ENCODE data around the gene GJD4. TPM values are rescaled to one million over a fixed set of nuclear protein-coding genes. Genes with fewer than 3 reads are reported as not detected.

GJD4 gene
- total RNA-seq, 1 donor, result under 0.01 TPM

GRCh38 chr10:35642035-35642792 is 37.1 kb downstream of the GJD4 start, which contains the start of gene FZD8:
FZD8 (minus strand) TSS chr10:35642296; CDS start chr10:35641429, 867 bp downstream.
- Histone ChIP-seq H2AFZ (ENCODE audit: low read length) (peak within 1 kb of the TSS; percentile 97), H3K4me1 (ENCODE audit: insufficient read depth, low read length) (peaks cover 29% of the 10 kb centered on the region), H3K36me3 (ENCODE audit: insufficient read depth, low read length) (no peaks in the 10 kb centered on the region), H3K27ac (ENCODE audit: low read depth, low read length) (no peak within 1 kb of the TSS), H3K79me2 (ENCODE audit: insufficient read depth, low read length) (peaks cover 14% of the 10 kb centered on the region), H3K9me3 (ENCODE audit: low read depth, low read length) (no peaks in the 10 kb centered on the region), H3K4me2 (ENCODE audit: insufficient read depth, low read length) (peak within 1 kb of the TSS; percentile 98), H3K4me3 (ENCODE audit: insufficient read depth, low read length) (peak within 1 kb of the TSS; percentile 80), H4K20me1 (ENCODE audit: insufficient read depth, low read length) (no peaks in the 10 kb centered on the region), H3K27me3 (ENCODE audit: insufficient read depth, low read length) (no peaks in the 10 kb centered on the region)
- peak; percentile 99 for DNase-seq (ENCODE audit: insufficient read length, low spot score, missing footprints)
- no peak for TF ChIP-seq CTCF (IDR thresholded peaks at IDR 0.05; ENCODE audit: extremely low read depth, low read depth, low read length)

GRCh38 chr10:35642793-35643114 is 37.6 kb downstream of the GJD4 start:
- no peak for TF ChIP-seq CTCF (IDR thresholded peaks at IDR 0.05; ENCODE audit: extremely low read depth, low read depth, low read length)
- Histone ChIP-seq H3K27ac (ENCODE audit: low read depth, low read length) (no peak overlapping the region), H2AFZ (ENCODE audit: low read length) (peak overlapping the region; percentile 91)

GRCh38 chr10:35643151-35644049 is 38.3 kb downstream of the GJD4 start:
- peaks cover 14% of the 10 kb centered on the region for H3K79me2 ChIP-seq (ENCODE audit: insufficient read depth, low read length)
- H2AFZ ChIP-seq (ENCODE audit: low read length), result peak overlapping the region; percentile 91
- no peaks in the 10 kb centered on the region for H3K27me3 ChIP-seq (ENCODE audit: insufficient read depth, low read length)
- H3K4me1 ChIP-seq (ENCODE audit: insufficient read depth, low read length), result peaks cover 29% of the 10 kb centered on the region
- TF ChIP-seq CTCF (IDR thresholded peaks at IDR 0.05; ENCODE audit: extremely low read depth, low read depth, low read length), result no peak
- peak overlapping the region; percentile 98 for H3K4me2 ChIP-seq (ENCODE audit: insufficient read depth, low read length)
- H3K4me3 ChIP-seq (ENCODE audit: insufficient read depth, low read length), result peak overlapping the region; percentile 80
- H3K9me3 ChIP-seq (ENCODE audit: low read depth, low read length), result no peaks in the 10 kb centered on the region
- H3K36me3 ChIP-seq (ENCODE audit: insufficient read depth, low read length), result no peaks in the 10 kb centered on the region
- no peaks in the 10 kb centered on the region for H4K20me1 ChIP-seq (ENCODE audit: insufficient read depth, low read length)
- peak; percentile 96 for DNase-seq (ENCODE audit: insufficient read length, low spot score, missing footprints)
- H3K27ac ChIP-seq (ENCODE audit: low read depth, low read length), result no peak overlapping the region

More at GRCh38 chr10:35642793-35643114, 37.6 kb downstream of the GJD4 start:
- Histone ChIP-seq H3K27me3 (ENCODE audit: insufficient read depth, low read length) (no peaks in the 10 kb centered on the region), H3K4me2 (ENCODE audit: insufficient read depth, low read length) (peak overlapping the region; percentile 98), H3K79me2 (ENCODE audit: insufficient read depth, low read length) (peaks cover 14% of the 10 kb centered on the region), H3K4me3 (ENCODE audit: insufficient read depth, low read length) (peak overlapping the region; percentile 80), H3K36me3 (ENCODE audit: insufficient read depth, low read length) (no peaks in the 10 kb centered on the region), H3K9me3 (ENCODE audit: low read depth, low read length) (no peaks in the 10 kb centered on the region), H4K20me1 (ENCODE audit: insufficient read depth, low read length) (no peaks in the 10 kb centered on the region), H3K4me1 (ENCODE audit: insufficient read depth, low read length) (peaks cover 29% of the 10 kb centered on the region)
- peak; percentile 95 for DNase-seq (ENCODE audit: insufficient read length, low spot score, missing footprints)
